NCI-H510A treated with DMSO at 0.1 percent for 48 hours (cell line): ENCODE data around the gene ANKS1A.
"Not testable (repeated sequence)": the region's sequence is repeated elsewhere in the genome, so short reads cannot be mapped to it uniquely, and the experiment has no call there.

Experiments used
- DNase-seq: peaks from one replicate; lab custom pipeline; 2025; lab: John Stamatoyannopoulos, UW

Gene ANKS1A

GRCh38 chr6:34961082-34961481 is 72.0 kb downstream of the ANKS1A start:
- no peak for DNase-seq

- DNase-seq = no peak
Measured at GRCh38 chr6:34961574-34961973, 72.5 kb downstream of the ANKS1A start.

- no peak for DNase-seq
Measured at GRCh38 chr6:34964564-34964963, 75.5 kb downstream of the ANKS1A start.

- no peak for DNase-seq
Measured at GRCh38 chr6:34967461-34967860, 78.4 kb downstream of the ANKS1A start.

GRCh38 chr6:34969662-34970265 is 80.7 kb downstream of the ANKS1A start:
- DNase-seq = no peak

GRCh38 chr6:34970488-34970887 is 81.4 kb downstream of the ANKS1A start:
- DNase-seq = no peak

DNA sequence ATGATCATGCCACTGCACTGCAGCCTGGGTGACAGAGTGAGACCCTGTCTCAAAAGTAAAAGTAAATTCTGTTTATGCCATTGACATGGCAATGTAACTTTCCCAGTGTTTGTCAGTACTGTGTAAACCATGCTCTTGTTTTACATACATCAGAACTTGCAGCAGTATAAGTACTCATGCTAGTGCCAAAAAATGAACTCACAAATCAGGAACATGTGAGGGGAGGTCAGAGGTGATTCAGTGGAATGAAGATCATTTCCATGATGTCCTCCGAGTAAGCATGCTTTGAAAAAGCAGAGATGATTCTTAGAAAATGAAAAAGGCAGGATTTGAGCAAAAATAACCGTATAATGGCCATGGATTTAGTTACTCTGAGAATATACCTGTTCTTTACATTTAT is 81.9 kb downstream of the ANKS1A start:
- no peak for DNase-seq

DNA sequence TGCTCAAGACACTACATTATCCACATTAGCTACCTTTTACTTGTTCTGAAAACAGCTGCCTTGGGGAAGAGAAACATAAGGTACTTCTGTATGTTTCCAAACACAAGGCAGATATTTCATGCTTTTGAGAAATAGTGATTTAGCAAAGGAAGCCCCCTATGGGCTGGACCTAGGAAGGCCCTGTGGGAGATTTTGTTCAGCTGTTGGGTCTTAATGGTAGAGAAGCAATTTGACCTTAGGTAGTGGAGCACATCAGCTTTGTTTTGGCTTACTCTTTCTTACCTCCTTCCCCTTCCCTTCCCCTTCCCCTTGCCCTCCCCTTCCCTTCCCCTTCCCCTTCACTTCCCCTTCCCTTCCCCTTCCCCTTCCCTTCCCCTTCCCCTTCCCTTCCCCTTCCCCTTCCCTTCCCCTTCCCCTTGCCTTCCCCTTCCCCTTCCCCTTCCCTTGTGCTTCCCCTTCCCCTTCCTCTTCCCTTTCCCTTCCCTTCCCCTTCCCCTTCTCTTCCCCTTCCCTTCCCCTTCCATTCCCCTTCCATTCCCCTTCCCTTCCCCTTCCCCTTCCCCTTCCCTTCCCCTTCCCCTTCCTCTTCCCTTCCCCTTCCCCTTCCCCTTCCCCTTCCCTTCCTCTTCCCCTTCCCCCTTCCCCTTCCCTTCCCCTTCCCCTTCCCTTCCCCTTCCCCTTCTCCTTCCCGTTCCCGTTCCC is 84.6 kb downstream of the ANKS1A start:
- no peak for DNase-seq

DNA sequence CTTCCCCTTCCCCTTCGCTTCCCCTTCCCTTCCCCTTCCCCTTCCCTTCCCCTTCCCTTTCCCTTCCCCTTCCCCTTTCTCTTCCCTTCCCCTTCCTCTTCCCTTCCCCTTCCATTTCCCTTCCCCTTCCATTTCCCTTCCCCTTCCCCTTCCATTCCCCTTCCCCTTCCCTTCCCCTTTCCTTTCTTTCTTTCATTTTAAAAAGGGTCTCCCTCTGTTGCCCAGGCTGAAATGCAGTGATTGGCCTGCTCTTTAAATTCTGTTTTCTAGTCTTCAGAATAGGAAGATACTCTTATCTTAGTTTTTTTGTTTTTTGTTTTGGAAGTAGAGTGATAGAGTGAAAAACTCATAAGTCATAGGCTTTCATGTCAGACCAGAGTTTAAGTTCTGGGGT is 85.2 kb downstream of the ANKS1A start:
- no peak for DNase-seq

GRCh38 chr6:34976239-34976638 is 87.2 kb downstream of the ANKS1A start:
- DNase-seq = no peak

DNA sequence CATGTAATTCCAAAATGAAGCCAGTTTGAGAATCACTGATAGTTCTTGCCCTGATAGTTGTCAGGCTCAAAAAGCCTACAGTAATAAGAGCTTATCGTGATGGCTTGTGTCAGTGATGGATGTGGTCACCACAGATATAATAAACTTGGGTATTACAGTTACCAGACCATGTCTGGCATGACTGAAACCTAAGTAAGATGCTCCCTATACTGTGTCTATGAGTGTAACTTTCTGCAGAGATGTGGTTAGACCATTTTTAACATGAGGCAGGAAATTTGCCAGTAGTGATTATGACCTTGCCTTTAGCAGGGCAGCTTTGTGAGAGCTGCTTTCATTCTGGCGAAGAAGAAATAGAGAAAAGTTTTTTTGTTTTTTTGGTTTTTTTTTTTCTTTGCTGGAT is 90.2 kb downstream of the ANKS1A start:
- no peak for DNase-seq

DNA sequence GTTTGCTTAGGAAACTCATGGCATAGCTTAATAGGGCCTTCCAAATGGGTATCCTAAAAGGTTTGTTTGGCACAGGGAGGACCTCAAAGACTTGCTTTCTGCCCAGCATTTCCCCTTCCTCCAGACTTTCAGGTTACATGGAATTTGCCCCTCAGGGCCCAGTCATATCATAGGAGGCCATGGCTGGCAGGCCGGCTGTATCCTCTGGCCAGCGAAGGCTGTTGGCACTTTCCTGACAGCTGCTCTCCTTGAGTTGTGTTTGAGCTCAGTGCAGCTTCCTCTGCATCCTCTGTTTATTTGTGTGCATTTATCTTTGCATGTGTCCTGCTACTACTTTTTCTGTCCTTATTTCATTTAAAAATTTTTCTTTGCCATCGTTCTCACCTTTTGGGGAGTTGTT is 90.9 kb downstream of the ANKS1A start:
- DNase-seq = no peak

GRCh38 chr6:34981366-34981765 is 92.3 kb downstream of the ANKS1A start:
- no peak for DNase-seq

DNA sequence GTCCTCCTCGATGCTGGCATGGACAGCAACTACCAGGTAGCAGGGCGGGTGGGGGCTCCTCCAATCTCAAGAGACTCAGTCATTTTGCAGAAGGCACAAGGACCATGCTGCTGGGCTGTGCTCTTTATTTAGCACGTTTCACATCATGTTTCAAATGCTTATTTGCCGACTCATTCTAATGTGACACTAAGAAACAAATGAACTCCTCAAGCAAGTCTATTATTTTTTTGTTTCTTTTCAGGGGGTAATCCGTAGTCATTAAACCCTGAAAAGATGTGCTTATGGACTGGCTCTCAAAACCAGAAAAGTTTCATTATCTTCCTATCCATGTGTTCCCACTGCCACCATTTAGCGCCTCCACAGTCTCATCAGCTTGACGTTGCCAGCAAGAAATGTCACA is 92.9 kb downstream of the ANKS1A start:
- no peak for DNase-seq

DNA sequence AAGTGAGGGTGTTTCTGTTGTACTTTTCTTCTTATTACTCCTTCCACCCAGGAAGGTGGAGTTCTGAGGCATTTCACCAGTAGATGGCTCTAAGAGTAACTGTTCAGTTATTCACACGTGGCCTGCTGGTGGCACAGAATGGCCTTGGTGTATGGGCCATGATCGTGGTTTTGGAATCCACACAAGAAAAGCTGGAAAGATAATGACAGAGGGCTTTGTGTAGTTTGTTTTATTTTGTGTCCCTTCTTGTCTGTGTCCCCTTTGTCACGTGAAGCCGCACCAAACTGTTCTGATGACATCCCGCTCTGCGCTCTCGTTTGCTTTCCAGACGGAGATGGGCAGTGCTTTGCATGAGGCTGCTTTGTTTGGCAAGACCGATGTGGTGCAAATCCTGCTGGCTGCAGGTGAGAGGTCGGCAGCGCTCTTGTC is 93.4 kb downstream of the ANKS1A start:
- DNase-seq = no peak

DNA sequence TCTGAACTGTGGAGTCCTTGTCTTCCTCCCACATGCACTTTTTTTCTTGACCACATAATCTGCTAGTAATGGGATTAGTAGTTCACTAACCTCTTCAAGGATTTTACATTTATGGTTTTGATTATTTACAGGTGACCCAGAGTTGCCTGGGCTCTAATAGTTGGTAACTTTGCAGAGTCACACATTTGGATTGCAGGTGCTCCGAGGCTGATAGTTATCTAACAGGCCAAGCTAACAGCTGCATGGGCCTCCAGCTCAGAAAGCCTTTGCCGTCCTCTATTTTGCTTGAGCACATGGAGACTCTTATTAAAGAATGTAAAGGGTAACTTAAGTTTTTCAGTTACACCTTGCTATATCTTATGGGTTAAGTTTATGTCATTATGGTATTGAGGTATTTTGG is 95.4 kb downstream of the ANKS1A start:
- DNase-seq = no peak

GRCh38 chr6:34985236-34985635 is 96.2 kb downstream of the ANKS1A start:
- no peak for DNase-seq

DNA sequence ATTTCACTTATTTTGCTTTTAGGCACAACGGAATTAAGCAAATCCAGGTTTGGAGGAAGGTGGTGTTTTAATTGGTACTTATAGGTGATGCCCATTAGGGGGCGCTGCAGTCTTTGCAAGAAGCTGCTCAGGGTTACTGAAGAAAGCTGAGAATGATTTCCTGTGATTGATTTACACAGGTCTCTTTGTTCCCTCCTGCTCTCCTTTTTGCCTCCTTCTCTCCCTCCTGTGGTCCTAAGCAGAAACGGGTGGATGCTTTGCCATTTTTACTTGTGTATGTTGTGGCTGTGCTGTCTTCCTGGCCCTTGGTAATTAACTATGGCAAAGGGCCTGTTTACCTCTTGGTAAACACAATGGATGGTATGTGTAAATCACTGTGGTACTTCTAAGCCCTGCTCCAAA is 97.8 kb downstream of the ANKS1A start:
- peak; percentile 94 for DNase-seq

GRCh38 chr6:34987506-34987905 is 98.5 kb downstream of the ANKS1A start:
- no peak for DNase-seq

DNA sequence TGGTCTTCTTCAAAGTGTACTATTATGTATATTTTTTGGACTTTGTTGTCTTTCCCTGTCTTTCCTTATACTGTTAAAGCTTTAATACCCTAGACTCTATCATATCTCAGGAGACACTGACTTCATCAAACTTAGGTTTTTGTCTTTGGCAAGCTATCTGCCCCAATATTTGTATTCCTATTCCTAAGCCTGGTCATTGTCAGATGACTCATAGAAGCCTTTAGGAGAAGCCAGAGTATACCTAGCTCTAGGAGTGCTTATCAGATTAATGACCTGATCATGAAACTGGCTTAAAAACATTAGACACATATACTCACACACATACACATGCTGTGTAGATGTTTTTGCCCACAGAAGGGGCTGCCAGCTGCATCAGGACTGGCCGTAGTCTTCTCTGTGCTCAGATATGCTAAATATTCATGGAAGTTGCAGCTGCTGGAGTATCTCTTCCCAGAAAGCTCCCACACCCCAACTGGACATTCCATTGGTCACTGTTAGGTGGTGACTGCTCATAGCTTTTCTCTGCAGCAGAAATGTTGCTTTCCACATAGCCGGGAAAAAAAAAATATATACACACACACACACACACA is 102.0 kb downstream of the ANKS1A start:
- no peak for DNase-seq

- no peak for DNase-seq
Measured at GRCh38 chr6:34992376-34992775, 103.3 kb downstream of the ANKS1A start.

DNA sequence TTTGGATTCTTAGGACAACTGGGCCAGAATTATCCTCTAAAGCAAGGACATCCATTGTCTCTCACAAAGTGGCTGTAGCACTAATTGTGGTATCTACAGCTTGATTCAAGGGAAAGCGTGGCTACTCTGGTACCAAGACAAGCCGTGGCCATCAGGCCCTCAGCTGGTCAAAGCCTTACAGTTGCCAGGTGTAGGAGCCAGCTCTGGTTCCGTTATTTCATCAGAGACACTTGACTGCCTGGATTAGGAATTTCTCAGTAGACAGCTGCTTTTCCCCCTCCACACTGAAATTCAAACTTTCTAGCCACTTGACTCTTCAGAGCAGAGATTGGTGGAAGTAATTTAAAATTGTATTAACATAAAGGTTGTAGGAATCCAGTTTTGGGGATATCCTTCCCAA is 104.2 kb downstream of the ANKS1A start:
- DNase-seq = no peak

DNA sequence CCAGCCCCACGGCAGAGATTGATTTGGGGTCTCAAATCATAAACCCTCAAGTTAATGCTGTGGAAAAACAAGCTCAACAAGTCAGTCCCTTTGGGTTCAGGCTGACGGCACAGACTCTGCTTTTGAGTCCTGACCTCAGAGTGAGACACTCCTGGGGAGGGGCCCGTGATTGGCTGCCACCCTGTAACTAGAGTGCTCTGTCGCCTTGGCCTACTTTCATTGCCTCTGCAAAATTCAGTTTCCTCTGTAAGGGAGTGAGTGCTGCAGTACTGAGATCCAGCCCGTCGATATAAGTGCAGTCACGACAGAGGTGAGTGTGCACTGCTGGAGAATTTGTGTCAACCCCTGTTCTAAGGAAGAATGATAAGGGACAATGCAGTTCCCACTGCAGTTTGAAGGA is 105.6 kb downstream of the ANKS1A start:
- no peak for DNase-seq

GRCh38 chr6:34998417-34998816 is 109.4 kb downstream of the ANKS1A start:
- DNase-seq = not testable (repeated sequence)
